HEK293 (cell line): ENCODE measurements around the gene BCL6B.
A peak's percentile ranks its signal among the peaks of the same experiment; 100 is the strongest.

Source experiments
- GLIS2 ChIP-seq: fragments of 450-650 bp; formaldehyde crosslinking; IDR thresholded peaks from 2 replicates; pipeline ENCODE4 v1.5.1; 2016; ENCODE audit warnings: missing biosample characterization, missing genetic modification characterization
- HOXA7 ChIP-seq: sonication (generic); formaldehyde crosslinking; IDR thresholded peaks from 2 replicates; pipeline ENCODE4 v1.8.1; 2022; ENCODE audit warnings: missing genetic modification reagents, borderline replicate concordance
- HOXD13 ChIP-seq: sonication (generic); formaldehyde crosslinking; IDR thresholded peaks from 2 replicates; pipeline ENCODE4 v1.8.0; 2022; ENCODE audit warnings: missing genetic modification reagents, borderline replicate concordance
- IKZF3 ChIP-seq: fragments of 450-650 bp; IDR thresholded peaks from 2 replicates; pipeline ENCODE4 v1.5.0; 2018; ENCODE audit warnings: missing biosample characterization, mild to moderate bottlenecking, missing genetic modification characterization, moderate library complexity
- SP2 ChIP-seq: fragments of 450-650 bp; formaldehyde crosslinking; IDR thresholded peaks from 2 replicates; pipeline ENCODE4 v1.5.1; 2016; ENCODE audit warnings: missing biosample characterization, missing genetic modification characterization
- SP3 ChIP-seq: fragments of 450-650 bp; formaldehyde crosslinking; IDR thresholded peaks from 2 replicates; pipeline ENCODE4 v1.5.1; 2016; ENCODE audit warnings: missing biosample characterization, missing genetic modification characterization
- TRIM28 ChIP-seq: IDR thresholded peaks from 2 replicates; pipeline ENCODE4 v1.6.1; 2011; ENCODE audit warnings: low read length, control low read depth, borderline replicate concordance
- ZBTB8A ChIP-seq: fragments of 450-650 bp; formaldehyde crosslinking; IDR thresholded peaks from 2 replicates; pipeline ENCODE4 v1.5.1; 2016; ENCODE audit warnings: missing biosample characterization, missing genetic modification characterization
- ZNF16 ChIP-seq: fragments of 450-650 bp; formaldehyde crosslinking; IDR thresholded peaks from 2 replicates; pipeline ENCODE4 v1.5.1; 2016; ENCODE audit warnings: low read depth, missing biosample characterization, missing genetic modification characterization
- ZNF366 ChIP-seq: fragments of 450-650 bp; formaldehyde crosslinking; conservative IDR thresholded peaks from 2 replicates; pipeline ENCODE4 v1.5.1; 2016; ENCODE audit warnings: missing biosample characterization, missing genetic modification characterization
- ZNF433 ChIP-seq: fragments of 450-650 bp; formaldehyde crosslinking; IDR thresholded peaks from 2 replicates; pipeline ENCODE4 v1.5.1; 2016; ENCODE audit warnings: missing biosample characterization, missing genetic modification characterization, low read depth
- ZNF530 ChIP-seq: fragments of 450-650 bp; formaldehyde crosslinking; IDR thresholded peaks from 2 replicates; pipeline ENCODE4 v1.5.1; 2016; ENCODE audit warnings: low read depth, missing biosample characterization, missing genetic modification characterization
- ZNF548 ChIP-seq: fragments of 450-650 bp; formaldehyde crosslinking; IDR thresholded peaks from 2 replicates; pipeline ENCODE4 v1.5.1; 2016; ENCODE audit warnings: missing biosample characterization, missing genetic modification characterization
- ZNF624 ChIP-seq: fragments of 450-650 bp; formaldehyde crosslinking; IDR thresholded peaks from 2 replicates; pipeline ENCODE4 v1.5.1; 2017; ENCODE audit warnings: missing biosample characterization, missing genetic modification characterization
- ZNF626 ChIP-seq: fragments of 450-650 bp; sonication (Bioruptor Pico); formaldehyde crosslinking; IDR thresholded peaks from 2 replicates; pipeline ENCODE4 v1.5.1; 2018; ENCODE audit warnings: missing biosample characterization, missing genetic modification characterization, inconsistent platforms
- TF ChIP-seq, protein P1 (sequence below): fragments of 450-650 bp; formaldehyde crosslinking; IDR thresholded peaks from 2 replicates; pipeline ENCODE4 v1.5.1; 2016; ENCODE audit warnings: missing biosample characterization, missing genetic modification characterization
- TF ChIP-seq, protein P2 (sequence below): fragments of 450-650 bp; formaldehyde crosslinking; IDR thresholded peaks from 2 replicates; pipeline ENCODE4; 2016; ENCODE audit warnings: missing biosample characterization, missing genetic modification characterization
- TF ChIP-seq, protein P3 (sequence below): fragments of 450-650 bp; formaldehyde crosslinking; IDR thresholded peaks from 2 replicates; pipeline ENCODE4 v1.5.1; 2016; ENCODE audit warnings: missing biosample characterization, missing genetic modification characterization
- TF ChIP-seq, protein P4 (sequence below): fragments of 450-650 bp; formaldehyde crosslinking; IDR thresholded peaks from 2 replicates; pipeline ENCODE4 v1.5.1; 2016; ENCODE audit warnings: missing biosample characterization, missing genetic modification characterization
- TF ChIP-seq, protein P5 (sequence below): fragments of 450-650 bp; formaldehyde crosslinking; conservative IDR thresholded peaks from 2 replicates; pipeline ENCODE4 v1.5.1; 2016; ENCODE audit warnings: low read depth, missing biosample characterization, missing genetic modification characterization
- TF ChIP-seq, protein P6 (sequence below): fragments of 450-650 bp; formaldehyde crosslinking; IDR thresholded peaks from 2 replicates; pipeline ENCODE4 v1.5.1; 2016; ENCODE audit warnings: missing biosample characterization, missing genetic modification characterization

Gene BCL6B

DNA sequence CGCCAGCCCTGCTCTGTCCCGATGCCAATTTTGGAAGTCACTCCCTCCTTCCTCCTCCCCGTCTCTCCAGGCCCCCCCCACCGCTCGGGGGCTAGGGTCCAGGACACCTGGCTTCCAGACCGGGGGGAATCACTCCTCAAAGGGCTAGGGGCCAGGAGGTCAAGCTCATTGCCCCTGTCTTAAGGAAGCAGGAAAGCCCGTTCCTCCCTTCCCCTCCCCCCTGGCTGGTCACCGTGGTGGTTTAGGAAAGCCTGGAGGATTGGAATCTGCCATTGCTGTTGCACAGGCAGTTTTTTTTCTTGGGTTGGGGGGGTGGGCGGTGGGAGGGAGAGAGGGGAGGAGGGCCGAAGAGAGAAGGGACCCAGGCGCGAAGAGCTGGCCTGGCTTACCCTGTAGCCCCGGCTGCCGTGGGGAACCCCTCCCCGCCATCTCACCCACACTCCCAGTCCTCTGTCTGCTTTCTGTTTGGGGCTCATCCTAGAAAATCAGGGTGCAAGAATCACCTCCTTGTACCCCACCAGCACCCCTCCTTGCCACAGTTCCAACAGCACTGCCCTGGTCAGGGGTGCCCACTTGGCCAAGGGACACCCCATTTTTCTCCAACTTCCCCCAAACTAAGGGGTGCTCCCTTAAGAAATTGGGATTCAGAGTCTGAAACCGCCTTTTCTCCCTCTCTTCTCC, 2.9 kb upstream of the BCL6B start (continued):
- TF ChIP-seq, protein P1, sequence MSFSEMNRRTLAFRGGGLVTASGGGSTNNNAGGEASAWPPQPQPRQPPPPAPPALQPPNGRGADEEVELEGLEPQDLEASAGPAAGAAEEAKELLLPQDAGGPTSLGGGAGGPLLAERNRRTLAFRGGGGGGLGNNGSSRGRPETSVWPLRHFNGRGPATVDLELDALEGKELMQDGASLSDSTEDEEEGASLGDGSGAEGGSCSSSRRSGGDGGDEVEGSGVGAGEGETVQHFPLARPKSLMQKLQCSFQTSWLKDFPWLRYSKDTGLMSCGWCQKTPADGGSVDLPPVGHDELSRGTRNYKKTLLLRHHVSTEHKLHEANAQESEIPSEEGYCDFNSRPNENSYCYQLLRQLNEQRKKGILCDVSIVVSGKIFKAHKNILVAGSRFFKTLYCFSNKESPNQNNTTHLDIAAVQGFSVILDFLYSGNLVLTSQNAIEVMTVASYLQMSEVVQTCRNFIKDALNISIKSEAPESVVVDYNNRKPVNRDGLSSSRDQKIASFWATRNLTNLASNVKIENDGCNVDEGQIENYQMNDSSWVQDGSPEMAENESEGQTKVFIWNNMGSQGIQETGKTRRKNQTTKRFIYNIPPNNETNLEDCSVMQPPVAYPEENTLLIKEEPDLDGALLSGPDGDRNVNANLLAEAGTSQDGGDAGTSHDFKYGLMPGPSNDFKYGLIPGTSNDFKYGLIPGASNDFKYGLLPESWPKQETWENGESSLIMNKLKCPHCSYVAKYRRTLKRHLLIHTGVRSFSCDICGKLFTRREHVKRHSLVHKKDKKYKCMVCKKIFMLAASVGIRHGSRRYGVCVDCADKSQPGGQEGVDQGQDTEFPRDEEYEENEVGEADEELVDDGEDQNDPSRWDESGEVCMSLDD (tag by site-specific recombination), result peak; percentile 98
- TF ChIP-seq ZNF548 (tag by site-specific recombination), result no peak
- no peak for TF ChIP-seq ZBTB8A
- TF ChIP-seq HOXA7, result no peak
- no peak for TF ChIP-seq ZNF16 (tag by site-specific recombination)
- no peak for TF ChIP-seq ZNF530 (tag by site-specific recombination)
- no peak for TF ChIP-seq ZNF626 (tag by site-specific recombination)
- TF ChIP-seq SP3 (tag by site-specific recombination), result peak; percentile 70
- peak; percentile 49 for TF ChIP-seq SP2 (tag by site-specific recombination)
- TF ChIP-seq, protein P2, sequence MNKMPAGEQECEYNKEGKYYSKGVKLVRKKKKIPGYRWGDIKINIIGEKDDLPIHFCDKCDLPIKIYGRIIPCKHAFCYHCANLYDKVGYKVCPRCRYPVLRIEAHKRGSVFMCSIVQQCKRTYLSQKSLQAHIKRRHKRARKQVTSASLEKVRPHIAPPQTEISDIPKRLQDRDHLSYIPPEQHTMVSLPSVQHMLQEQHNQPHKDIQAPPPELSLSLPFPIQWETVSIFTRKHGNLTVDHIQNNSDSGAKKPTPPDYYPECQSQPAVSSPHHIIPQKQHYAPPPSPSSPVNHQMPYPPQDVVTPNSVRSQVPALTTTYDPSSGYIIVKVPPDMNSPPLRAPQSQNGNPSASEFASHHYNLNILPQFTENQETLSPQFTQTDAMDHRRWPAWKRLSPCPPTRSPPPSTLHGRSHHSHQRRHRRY (tag by site-specific recombination), result no peak
- TF ChIP-seq GLIS2, result peak; percentile 32; the same call in 1 of the 2 replicates
- TF ChIP-seq, protein P3, sequence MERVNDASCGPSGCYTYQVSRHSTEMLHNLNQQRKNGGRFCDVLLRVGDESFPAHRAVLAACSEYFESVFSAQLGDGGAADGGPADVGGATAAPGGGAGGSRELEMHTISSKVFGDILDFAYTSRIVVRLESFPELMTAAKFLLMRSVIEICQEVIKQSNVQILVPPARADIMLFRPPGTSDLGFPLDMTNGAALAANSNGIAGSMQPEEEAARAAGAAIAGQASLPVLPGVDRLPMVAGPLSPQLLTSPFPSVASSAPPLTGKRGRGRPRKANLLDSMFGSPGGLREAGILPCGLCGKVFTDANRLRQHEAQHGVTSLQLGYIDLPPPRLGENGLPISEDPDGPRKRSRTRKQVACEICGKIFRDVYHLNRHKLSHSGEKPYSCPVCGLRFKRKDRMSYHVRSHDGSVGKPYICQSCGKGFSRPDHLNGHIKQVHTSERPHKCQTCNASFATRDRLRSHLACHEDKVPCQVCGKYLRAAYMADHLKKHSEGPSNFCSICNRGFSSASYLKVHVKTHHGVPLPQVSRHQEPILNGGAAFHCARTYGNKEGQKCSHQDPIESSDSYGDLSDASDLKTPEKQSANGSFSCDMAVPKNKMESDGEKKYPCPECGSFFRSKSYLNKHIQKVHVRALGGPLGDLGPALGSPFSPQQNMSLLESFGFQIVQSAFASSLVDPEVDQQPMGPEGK (tag by site-specific recombination), result peak; percentile 84
- TF ChIP-seq TRIM28, result no peak
- TF ChIP-seq, protein P4, sequence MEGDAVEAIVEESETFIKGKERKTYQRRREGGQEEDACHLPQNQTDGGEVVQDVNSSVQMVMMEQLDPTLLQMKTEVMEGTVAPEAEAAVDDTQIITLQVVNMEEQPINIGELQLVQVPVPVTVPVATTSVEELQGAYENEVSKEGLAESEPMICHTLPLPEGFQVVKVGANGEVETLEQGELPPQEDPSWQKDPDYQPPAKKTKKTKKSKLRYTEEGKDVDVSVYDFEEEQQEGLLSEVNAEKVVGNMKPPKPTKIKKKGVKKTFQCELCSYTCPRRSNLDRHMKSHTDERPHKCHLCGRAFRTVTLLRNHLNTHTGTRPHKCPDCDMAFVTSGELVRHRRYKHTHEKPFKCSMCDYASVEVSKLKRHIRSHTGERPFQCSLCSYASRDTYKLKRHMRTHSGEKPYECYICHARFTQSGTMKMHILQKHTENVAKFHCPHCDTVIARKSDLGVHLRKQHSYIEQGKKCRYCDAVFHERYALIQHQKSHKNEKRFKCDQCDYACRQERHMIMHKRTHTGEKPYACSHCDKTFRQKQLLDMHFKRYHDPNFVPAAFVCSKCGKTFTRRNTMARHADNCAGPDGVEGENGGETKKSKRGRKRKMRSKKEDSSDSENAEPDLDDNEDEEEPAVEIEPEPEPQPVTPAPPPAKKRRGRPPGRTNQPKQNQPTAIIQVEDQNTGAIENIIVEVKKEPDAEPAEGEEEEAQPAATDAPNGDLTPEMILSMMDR, result no peak
- TF ChIP-seq IKZF3 (tag by site-specific recombination), result peak; percentile 72
- TF ChIP-seq ZNF624 (tag by site-specific recombination), result no peak
- TF ChIP-seq ZNF433, result no peak
- TF ChIP-seq, protein P5, sequence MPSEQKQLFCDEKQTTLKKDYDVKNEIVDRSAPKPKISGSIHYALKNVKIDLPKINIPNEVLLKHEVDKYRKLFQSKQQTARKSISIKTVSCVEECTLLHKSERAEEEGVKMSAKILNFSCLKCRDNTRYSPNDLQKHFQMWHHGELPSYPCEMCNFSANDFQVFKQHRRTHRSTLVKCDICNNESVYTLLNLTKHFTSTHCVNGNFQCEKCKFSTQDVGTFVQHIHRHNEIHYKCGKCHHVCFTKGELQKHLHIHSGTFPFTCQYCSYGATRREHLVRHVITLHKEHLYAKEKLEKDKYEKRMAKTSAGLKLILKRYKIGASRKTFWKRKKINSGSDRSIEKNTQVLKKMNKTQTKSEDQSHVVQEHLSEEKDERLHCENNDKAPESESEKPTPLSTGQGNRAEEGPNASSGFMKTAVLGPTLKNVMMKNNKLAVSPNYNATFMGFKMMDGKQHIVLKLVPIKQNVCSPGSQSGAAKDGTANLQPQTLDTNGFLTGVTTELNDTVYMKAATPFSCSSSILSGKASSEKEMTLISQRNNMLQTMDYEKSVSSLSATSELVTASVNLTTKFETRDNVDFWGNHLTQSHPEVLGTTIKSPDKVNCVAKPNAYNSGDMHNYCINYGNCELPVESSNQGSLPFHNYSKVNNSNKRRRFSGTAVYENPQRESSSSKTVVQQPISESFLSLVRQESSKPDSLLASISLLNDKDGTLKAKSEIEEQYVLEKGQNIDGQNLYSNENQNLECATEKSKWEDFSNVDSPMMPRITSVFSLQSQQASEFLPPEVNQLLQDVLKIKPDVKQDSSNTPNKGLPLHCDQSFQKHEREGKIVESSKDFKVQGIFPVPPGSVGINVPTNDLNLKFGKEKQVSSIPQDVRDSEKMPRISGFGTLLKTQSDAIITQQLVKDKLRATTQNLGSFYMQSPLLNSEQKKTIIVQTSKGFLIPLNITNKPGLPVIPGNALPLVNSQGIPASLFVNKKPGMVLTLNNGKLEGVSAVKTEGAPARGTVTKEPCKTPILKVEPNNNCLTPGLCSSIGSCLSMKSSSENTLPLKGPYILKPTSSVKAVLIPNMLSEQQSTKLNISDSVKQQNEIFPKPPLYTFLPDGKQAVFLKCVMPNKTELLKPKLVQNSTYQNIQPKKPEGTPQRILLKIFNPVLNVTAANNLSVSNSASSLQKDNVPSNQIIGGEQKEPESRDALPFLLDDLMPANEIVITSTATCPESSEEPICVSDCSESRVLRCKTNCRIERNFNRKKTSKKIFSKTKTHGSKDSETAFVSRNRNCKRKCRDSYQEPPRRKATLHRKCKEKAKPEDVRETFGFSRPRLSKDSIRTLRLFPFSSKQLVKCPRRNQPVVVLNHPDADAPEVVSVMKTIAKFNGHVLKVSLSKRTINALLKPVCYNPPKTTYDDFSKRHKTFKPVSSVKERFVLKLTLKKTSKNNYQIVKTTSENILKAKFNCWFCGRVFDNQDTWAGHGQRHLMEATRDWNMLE (tag by site-specific recombination), result no peak
- TF ChIP-seq ZNF366 (tag by site-specific recombination), result peak; percentile 78; the same call in 1 of the 2 replicates
- TF ChIP-seq, protein P6, sequence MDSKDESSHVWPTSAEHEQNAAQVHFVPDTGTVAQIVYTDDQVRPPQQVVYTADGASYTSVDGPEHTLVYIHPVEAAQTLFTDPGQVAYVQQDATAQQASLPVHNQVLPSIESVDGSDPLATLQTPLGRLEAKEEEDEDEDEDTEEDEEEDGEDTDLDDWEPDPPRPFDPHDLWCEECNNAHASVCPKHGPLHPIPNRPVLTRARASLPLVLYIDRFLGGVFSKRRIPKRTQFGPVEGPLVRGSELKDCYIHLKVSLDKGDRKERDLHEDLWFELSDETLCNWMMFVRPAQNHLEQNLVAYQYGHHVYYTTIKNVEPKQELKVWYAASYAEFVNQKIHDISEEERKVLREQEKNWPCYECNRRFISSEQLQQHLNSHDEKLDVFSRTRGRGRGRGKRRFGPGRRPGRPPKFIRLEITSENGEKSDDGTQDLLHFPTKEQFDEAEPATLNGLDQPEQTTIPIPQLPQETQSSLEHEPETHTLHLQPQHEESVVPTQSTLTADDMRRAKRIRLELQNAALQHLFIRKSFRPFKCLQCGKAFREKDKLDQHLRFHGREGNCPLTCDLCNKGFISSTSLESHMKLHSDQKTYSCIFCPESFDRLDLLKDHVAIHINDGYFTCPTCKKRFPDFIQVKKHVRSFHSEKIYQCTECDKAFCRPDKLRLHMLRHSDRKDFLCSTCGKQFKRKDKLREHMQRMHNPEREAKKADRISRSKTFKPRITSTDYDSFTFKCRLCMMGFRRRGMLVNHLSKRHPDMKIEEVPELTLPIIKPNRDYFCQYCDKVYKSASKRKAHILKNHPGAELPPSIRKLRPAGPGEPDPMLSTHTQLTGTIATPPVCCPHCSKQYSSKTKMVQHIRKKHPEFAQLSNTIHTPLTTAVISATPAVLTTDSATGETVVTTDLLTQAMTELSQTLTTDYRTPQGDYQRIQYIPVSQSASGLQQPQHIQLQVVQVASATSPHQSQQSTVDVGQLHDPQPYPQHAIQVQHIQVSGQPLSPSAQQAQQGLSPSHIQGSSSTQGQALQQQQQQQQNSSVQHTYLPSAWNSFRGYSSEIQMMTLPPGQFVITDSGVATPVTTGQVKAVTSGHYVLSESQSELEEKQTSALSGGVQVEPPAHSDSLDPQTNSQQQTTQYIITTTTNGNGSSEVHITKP (tag by site-specific recombination), result peak; percentile 54
- TF ChIP-seq HOXD13 (CRISPR knock-in tag), result no peak
